Bronchial epithelial cell (primary cell): ENCODE data around the gene MCEMP1. TPM values are rescaled to one million over a fixed set of nuclear protein-coding genes. Genes with fewer than 3 reads are reported as not detected.

Source experiments
- DNase-seq: peaks from one replicate; pipeline ENCODE4 v3.0.0-alpha.2; 2010; ENCODE audit warnings: low read depth
- FAIRE-seq: peaks from 2 replicates; lab custom pipeline; 2011; peaks lifted over from hg19 to GRCh38; lab: Jason Lieb, UNC
- H3K27me3 ChIP-seq: 2 replicates; pipeline ENCODE4 v1.5.1; 2011; ENCODE audit warnings: low read length; ENCODE audit not compliant: control insufficient read depth, insufficient read depth
- H3K36me3 ChIP-seq: 2 replicates; pipeline ENCODE4 v1.5.1; 2011; ENCODE audit warnings: low read length; ENCODE audit not compliant: control insufficient read depth, insufficient read depth
- H3K4me3 ChIP-seq: 2 replicates; pipeline ENCODE4 v1.5.1; 2011; ENCODE audit warnings: mild to moderate bottlenecking, low read depth, low read length, control low read depth
- CTCF ChIP-seq: IDR thresholded peaks from 2 replicates; pipeline ENCODE4 v1.5.1; 2011; ENCODE audit warnings: mild to moderate bottlenecking, moderate library complexity, low read length, control low read depth, inconsistent platforms; ENCODE audit not compliant: insufficient read depth, severe bottlenecking
- total RNA-seq: library from RNA; depleted of rRNA; stranded (reverse); fragments of >200 nt; gene quantifications from 2 replicates; pipeline ENCODE4 v1.2.1, GENCODE V29; 2014

MCEMP1 gene
- total RNA-seq, 1 donor from 2014 or later = not detected

GRCh38 chr19:7705387-7706187 is 28.7 kb downstream of the MCEMP1 start:
- no peak for FAIRE-seq
- H3K36me3 ChIP-seq = no peaks in the 10 kb centered on the region
- H3K4me3 ChIP-seq = no peak overlapping the region
- H3K27me3 ChIP-seq = no peaks in the 10 kb centered on the region
- no peak for TF ChIP-seq CTCF
- no peak for DNase-seq

- H3K36me3 ChIP-seq = no peaks in the 10 kb centered on the region
- DNase-seq (no peak), FAIRE-seq (no peak)
- no peak for TF ChIP-seq CTCF
- H3K4me3 ChIP-seq = no peak overlapping the region
- H3K27me3 ChIP-seq = no peaks in the 10 kb centered on the region
Measured at GRCh38 chr19:7706188-7706954, 29.5 kb downstream of the MCEMP1 start.

GRCh38 chr19:7706955-7707456 is 30.1 kb downstream of the MCEMP1 start:
- FAIRE-seq (no peak), DNase-seq (no peak)
- Histone ChIP-seq H3K27me3 (no peaks in the 10 kb centered on the region), H3K36me3 (no peaks in the 10 kb centered on the region), H3K4me3 (no peak overlapping the region)
- no peak for TF ChIP-seq CTCF

- TF ChIP-seq CTCF = no peak
- H3K4me3 ChIP-seq = no peak overlapping the region
- H3K36me3 ChIP-seq = no peaks in the 10 kb centered on the region
- H3K27me3 ChIP-seq = no peaks in the 10 kb centered on the region
- no peak for FAIRE-seq
- no peak for DNase-seq
Measured at GRCh38 chr19:7709932-7710460, 33.1 kb downstream of the MCEMP1 start.

- no peaks in the 10 kb centered on the region for H3K36me3 ChIP-seq
- no peaks in the 10 kb centered on the region for H3K27me3 ChIP-seq
- TF ChIP-seq CTCF = no peak
- DNase-seq (no peak), FAIRE-seq (no peak)
- H3K4me3 ChIP-seq = no peak overlapping the region
Measured at GRCh38 chr19:7710616-7711015, 33.7 kb downstream of the MCEMP1 start.
